Astrocyte (in vitro differentiated cells and primary cell): ENCODE results near the gene SLC4A3. TPM values are rescaled to one million over a fixed set of nuclear protein-coding genes. Genes with fewer than 3 reads are reported as not detected.
A peak's percentile ranks its signal among the peaks of the same experiment; 100 is the strongest.

ENCODE experiments used
- DNase-seq: peaks from one replicate; pipeline ENCODE4 v3.0.0-alpha.2; 2010; ENCODE audit warnings: low read depth
- FAIRE-seq: peaks from 2 replicates; lab custom pipeline; 2011; peaks lifted over from hg19 to GRCh38; lab: Jason Lieb, UNC
- H2AFZ ChIP-seq: 2 replicates; pipeline ENCODE4 v1.6.0; 2012; ENCODE audit warnings: low read depth, low read length, inconsistent platforms
- H3K27ac ChIP-seq: 2 replicates; pipeline ENCODE4 v1.5.1; 2011; ENCODE audit warnings: low read depth, low read length, inconsistent platforms
- H3K27me3 ChIP-seq: 2 replicates; pipeline ENCODE4 v1.6.0; 2011; ENCODE audit warnings: low read length, inconsistent platforms; ENCODE audit not compliant: insufficient read depth
- H3K36me3 ChIP-seq: 2 replicates; pipeline ENCODE4 v1.5.1; 2011; ENCODE audit warnings: low read length, inconsistent platforms; ENCODE audit not compliant: insufficient read depth
- H3K4me1 ChIP-seq: 2 replicates; pipeline ENCODE4 v1.5.1; 2011; ENCODE audit warnings: low read length, inconsistent platforms; ENCODE audit not compliant: insufficient read depth
- H3K4me2 ChIP-seq: 2 replicates; pipeline ENCODE4 v1.6.0; 2012; ENCODE audit warnings: low read length, inconsistent platforms
- H3K4me3 ChIP-seq: 2 replicates; pipeline ENCODE4 v1.5.1; 2011; ENCODE audit warnings: low read depth, mild to moderate bottlenecking, low read length, inconsistent platforms; ENCODE audit not compliant: insufficient read depth
- H3K79me2 ChIP-seq: 2 replicates; pipeline ENCODE4 v1.6.0; 2012; ENCODE audit warnings: mild to moderate bottlenecking, low read length, inconsistent platforms; ENCODE audit not compliant: insufficient read depth
- H3K9ac ChIP-seq: 2 replicates; pipeline ENCODE4 v1.6.0; 2012; ENCODE audit warnings: mild to moderate bottlenecking, low read length, inconsistent platforms
- H3K9me3 ChIP-seq: 2 replicates; pipeline ENCODE4 v1.5.1; 2012; ENCODE audit warnings: low read depth, mild to moderate bottlenecking, low read length, inconsistent platforms; ENCODE audit not compliant: insufficient read depth
- H4K20me1 ChIP-seq: 2 replicates; pipeline ENCODE4 v1.6.0; 2012; ENCODE audit warnings: low read length, inconsistent platforms; ENCODE audit not compliant: insufficient read depth
- H3K27ac Mint-ChIP-seq: one replicate; pipeline ENCODE4 v1.8.0; 2021; ENCODE audit warnings: mild to moderate bottlenecking, mixed read lengths; ENCODE audit not compliant: unreplicated experiment
- H3K27me3 Mint-ChIP-seq: one replicate; pipeline ENCODE4 v1.8.0; 2021; ENCODE audit warnings: low read depth, mixed read lengths; ENCODE audit not compliant: unreplicated experiment
- H3K36me3 Mint-ChIP-seq: one replicate; pipeline ENCODE4 v1.8.0; 2021; ENCODE audit warnings: low read depth, mixed read lengths; ENCODE audit not compliant: unreplicated experiment
- H3K4me1 Mint-ChIP-seq: one replicate; pipeline ENCODE4 v1.8.0; 2021; ENCODE audit warnings: low read depth, mixed read lengths; ENCODE audit not compliant: unreplicated experiment
- H3K4me3 Mint-ChIP-seq: one replicate; pipeline ENCODE4 v1.8.0; 2021; ENCODE audit warnings: mild to moderate bottlenecking, moderate library complexity, mixed read lengths; ENCODE audit not compliant: unreplicated experiment
- H3K9me3 Mint-ChIP-seq: one replicate; pipeline ENCODE4 v1.8.0; 2021; ENCODE audit warnings: mild to moderate bottlenecking, mixed read lengths; ENCODE audit not compliant: unreplicated experiment
- EZH2 ChIP-seq: IDR thresholded peaks from 2 replicates; pipeline ENCODE4 v1.6.1; 2012; ENCODE audit warnings: mild to moderate bottlenecking, low read length, inconsistent platforms; ENCODE audit not compliant: insufficient read depth
- total RNA-seq: library from RNA; stranded (reverse); gene quantifications from 2 replicates; pipeline ENCODE4 v1.2.1, GENCODE V29; 2021
- TF ChIP-seq, protein P1 (sequence below): IDR thresholded peaks from 2 replicates; pipeline ENCODE4 v1.5.1; 2011; ENCODE audit warnings: low read depth, mild to moderate bottlenecking, inconsistent platforms, low read length, moderate library complexity; ENCODE audit not compliant: insufficient read depth

The SLC4A3 gene
- total RNA-seq, 1 donor from 2014 or later, result 11.2 TPM

GRCh38 chr2:219664041-219664440 is 36.6 kb downstream of the SLC4A3 start:
- H3K79me2 ChIP-seq, result no peaks in the 10 kb centered on the region
- no peak overlapping the region for H3K4me2 ChIP-seq
- FAIRE-seq (no peak), DNase-seq (no peak)
- peaks cover 26% of the 10 kb centered on the region for H3K4me1 Mint-ChIP-seq
- peaks cover 21% of the 10 kb centered on the region for H3K4me1 ChIP-seq
- H3K36me3 Mint-ChIP-seq, result no peaks in the 10 kb centered on the region
- no peak overlapping the region for H3K27ac Mint-ChIP-seq
- no peak overlapping the region for H3K4me3 ChIP-seq
- H3K9ac ChIP-seq, result no peak overlapping the region
- no peak overlapping the region for H3K4me3 Mint-ChIP-seq
- no peak overlapping the region for H3K27ac ChIP-seq
- H4K20me1 ChIP-seq, result no peaks in the 10 kb centered on the region
- peaks cover 3% of the 10 kb centered on the region for H3K9me3 Mint-ChIP-seq
- peaks cover 7% of the 10 kb centered on the region for H3K27me3 Mint-ChIP-seq
- H3K9me3 ChIP-seq, result no peaks in the 10 kb centered on the region
- H2AFZ ChIP-seq, result no peak overlapping the region
- no peak for TF ChIP-seq EZH2
- TF ChIP-seq, protein P1, sequence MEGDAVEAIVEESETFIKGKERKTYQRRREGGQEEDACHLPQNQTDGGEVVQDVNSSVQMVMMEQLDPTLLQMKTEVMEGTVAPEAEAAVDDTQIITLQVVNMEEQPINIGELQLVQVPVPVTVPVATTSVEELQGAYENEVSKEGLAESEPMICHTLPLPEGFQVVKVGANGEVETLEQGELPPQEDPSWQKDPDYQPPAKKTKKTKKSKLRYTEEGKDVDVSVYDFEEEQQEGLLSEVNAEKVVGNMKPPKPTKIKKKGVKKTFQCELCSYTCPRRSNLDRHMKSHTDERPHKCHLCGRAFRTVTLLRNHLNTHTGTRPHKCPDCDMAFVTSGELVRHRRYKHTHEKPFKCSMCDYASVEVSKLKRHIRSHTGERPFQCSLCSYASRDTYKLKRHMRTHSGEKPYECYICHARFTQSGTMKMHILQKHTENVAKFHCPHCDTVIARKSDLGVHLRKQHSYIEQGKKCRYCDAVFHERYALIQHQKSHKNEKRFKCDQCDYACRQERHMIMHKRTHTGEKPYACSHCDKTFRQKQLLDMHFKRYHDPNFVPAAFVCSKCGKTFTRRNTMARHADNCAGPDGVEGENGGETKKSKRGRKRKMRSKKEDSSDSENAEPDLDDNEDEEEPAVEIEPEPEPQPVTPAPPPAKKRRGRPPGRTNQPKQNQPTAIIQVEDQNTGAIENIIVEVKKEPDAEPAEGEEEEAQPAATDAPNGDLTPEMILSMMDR, result no peak
- H3K27me3 ChIP-seq, result no peaks in the 10 kb centered on the region
- no peaks in the 10 kb centered on the region for H3K36me3 ChIP-seq

DNA sequence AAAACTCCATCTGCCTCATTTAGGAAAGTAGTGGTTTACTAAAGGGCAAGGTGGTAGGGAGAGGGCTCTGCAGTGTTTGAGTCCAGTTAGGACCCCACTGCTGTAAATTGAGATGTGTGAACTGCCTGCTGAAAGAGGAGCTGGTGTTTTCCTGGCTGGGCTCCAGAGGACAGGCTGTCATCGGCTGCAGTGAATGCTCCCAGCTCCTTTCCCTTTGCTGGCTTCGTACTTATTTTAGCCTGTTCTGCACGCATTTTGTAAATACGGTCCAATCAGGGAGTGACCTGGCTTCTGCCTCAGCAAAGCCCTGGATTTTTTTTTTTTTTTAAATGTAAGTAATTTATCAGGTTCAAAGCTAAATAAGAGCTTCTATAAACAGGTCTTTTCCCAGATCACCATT is 37.5 kb downstream of the SLC4A3 start:
- H2AFZ ChIP-seq, result no peak overlapping the region
- no peaks in the 10 kb centered on the region for H3K9me3 ChIP-seq
- H3K27me3 Mint-ChIP-seq, result peaks cover 9% of the 10 kb centered on the region
- H3K4me3 ChIP-seq, result no peak overlapping the region
- H3K27ac Mint-ChIP-seq, result no peak overlapping the region
- H3K4me3 Mint-ChIP-seq, result no peak overlapping the region
- H3K36me3 Mint-ChIP-seq, result no peaks in the 10 kb centered on the region
- peaks cover 20% of the 10 kb centered on the region for H3K4me1 ChIP-seq
- no peak overlapping the region for H3K4me2 ChIP-seq
- no peaks in the 10 kb centered on the region for H3K27me3 ChIP-seq
- H3K9ac ChIP-seq, result no peak overlapping the region
- DNase-seq (peak; percentile 30), FAIRE-seq (no peak)
- no peak overlapping the region for H3K27ac ChIP-seq
- H4K20me1 ChIP-seq, result no peaks in the 10 kb centered on the region
- H3K4me1 Mint-ChIP-seq, result peaks cover 26% of the 10 kb centered on the region
- TF ChIP-seq EZH2, result no peak
- TF ChIP-seq, protein P1, result no peak
- no peaks in the 10 kb centered on the region for H3K79me2 ChIP-seq
- no peaks in the 10 kb centered on the region for H3K36me3 ChIP-seq
- H3K9me3 Mint-ChIP-seq, result peaks cover 3% of the 10 kb centered on the region

DNA sequence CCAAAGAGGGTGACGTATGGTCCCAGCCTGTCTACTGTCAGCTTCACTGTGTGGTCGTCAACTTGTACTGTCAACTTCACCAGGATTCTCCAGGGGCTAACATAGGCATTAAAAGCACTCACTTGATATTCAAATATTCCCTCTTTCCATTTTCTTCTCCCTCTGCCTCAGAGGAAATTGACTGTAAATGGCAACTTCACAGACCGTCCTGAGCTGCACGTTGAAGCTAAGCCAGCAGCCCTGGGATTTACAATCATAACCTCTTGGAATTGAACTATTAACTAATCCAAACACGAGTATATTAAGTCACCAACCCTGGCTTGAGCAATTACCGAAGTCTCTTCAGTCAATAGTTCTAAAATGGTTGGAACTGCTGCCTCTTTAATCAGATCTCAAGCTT is 38.5 kb downstream of the SLC4A3 start:
- TF ChIP-seq, protein P1, result no peak
- no peak for TF ChIP-seq EZH2
- Histone ChIP-seq H3K9ac (no peak overlapping the region), H2AFZ (no peak overlapping the region), H3K36me3 (no peaks in the 10 kb centered on the region), H3K27ac (no peak overlapping the region), H4K20me1 (no peaks in the 10 kb centered on the region), H3K4me3 (no peak overlapping the region), H3K79me2 (no peaks in the 10 kb centered on the region), H3K4me2 (no peak overlapping the region), H3K27me3 (no peaks in the 10 kb centered on the region), H3K4me1 (peaks cover 20% of the 10 kb centered on the region), H3K9me3 (no peaks in the 10 kb centered on the region)
- peaks cover 12% of the 10 kb centered on the region for H3K27me3 Mint-ChIP-seq
- FAIRE-seq (no peak), DNase-seq (no peak)
- no peak overlapping the region for H3K4me3 Mint-ChIP-seq
- H3K4me1 Mint-ChIP-seq, result peaks cover 22% of the 10 kb centered on the region
- no peaks in the 10 kb centered on the region for H3K36me3 Mint-ChIP-seq
- no peaks in the 10 kb centered on the region for H3K9me3 Mint-ChIP-seq
- H3K27ac Mint-ChIP-seq, result no peak overlapping the region
